Stimulated activated CD8-positive, alpha-beta memory T cell treated with anti-CD3 and anti-CD28 coated beads, Interleukin-7, amount 100 ng/mL, for 24 hours (primary cell): Measurements from ENCODE around the gene LACRT.

Experiments
- DNase-seq: peaks from one replicate; pipeline ENCODE4 v3.0.0-alpha.2; 2020; ENCODE audit warnings: low read depth

Gene LACRT

DNA sequence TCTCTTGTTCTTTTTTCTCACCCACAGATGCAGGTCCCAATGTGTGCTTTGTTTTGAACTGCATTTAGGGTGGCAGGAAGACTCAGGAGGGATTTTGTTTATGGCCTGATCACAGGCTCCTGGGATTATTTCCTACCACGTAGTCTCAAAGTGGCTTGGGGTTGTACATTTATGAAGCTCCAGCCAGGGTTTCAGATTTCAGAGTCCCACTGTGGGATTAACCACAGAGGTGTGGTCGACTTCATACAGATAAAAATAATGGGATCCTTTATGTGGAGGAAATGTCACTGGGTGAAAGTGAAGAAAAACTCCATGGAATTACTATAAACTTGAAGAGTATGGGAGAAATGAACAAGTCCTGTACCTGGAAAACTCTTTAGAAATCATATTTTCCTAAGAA is 32.0 kb downstream of the LACRT start:
- no peak for DNase-seq

DNA sequence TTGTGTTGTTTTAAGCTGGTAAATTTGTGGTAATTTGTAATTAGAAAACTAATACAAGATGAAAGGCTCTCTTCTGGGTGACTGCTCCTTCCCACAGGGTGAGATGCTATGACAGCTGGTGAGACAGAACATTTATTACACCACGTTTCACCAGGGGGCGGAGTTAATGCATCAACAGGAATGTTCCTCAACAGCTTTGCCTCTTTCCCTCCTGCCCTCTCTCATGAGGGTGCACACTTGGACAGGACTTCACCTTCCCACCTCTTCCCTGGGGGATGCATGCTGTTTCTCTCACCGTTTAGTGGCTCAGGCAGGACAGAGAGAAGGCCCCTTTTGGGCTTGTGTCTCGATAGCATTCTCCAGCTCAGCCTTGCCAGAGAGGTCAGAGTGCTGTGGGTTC is 32.9 kb downstream of the LACRT start:
- DNase-seq: no peak

- no peak for DNase-seq
Observed at GRCh38 chr12:54598970-54599369, 35.7 kb downstream of the LACRT start.

DNA sequence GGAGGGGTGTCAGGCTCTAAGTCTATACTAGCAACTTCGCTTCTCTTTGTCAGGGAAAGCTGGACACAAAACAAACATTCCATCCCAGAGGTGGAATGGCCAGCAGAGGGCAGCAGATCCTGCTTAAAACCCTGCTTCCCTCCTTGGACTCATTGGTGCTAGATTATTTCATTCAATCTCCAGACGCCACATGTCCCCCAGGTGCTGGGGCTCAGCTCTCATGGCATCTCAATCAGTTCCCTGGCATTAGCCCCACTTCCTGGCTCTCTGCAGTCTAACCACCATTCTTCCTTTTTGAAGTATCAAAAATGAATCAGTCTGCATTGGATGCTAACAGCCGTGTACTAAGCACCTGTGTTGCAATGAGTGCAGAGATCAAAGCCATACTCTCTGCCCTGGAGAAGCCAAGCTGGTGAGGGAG is 38.2 kb downstream of the LACRT start:
- peak; percentile 25 for DNase-seq

DNA sequence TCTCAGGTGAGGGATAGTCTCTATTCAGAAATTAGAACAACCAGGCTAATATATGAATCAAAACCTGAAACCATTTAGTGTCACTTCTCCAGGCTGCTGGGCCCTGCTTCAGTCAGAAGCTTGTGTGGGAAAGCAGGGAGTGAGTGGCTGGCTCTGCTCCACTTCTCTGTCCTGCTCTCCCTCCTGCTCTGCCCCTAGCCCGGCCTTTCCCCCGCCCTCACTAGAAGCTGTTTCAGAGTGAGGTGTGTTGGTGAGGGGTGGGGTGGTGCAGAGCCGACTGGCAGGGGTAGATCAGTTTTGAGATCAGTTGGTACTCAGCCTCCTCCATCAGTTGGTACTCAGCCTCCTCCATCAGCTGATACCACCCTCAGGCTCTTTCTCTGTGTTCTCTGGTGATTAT is 39.2 kb downstream of the LACRT start:
- no peak for DNase-seq

- DNase-seq: no peak
Observed at GRCh38 chr12:54593725-54594124, 41.0 kb downstream of the LACRT start.

GRCh38 chr12:54593135-54593534 is 41.6 kb downstream of the LACRT start:
- DNase-seq: no peak

DNA sequence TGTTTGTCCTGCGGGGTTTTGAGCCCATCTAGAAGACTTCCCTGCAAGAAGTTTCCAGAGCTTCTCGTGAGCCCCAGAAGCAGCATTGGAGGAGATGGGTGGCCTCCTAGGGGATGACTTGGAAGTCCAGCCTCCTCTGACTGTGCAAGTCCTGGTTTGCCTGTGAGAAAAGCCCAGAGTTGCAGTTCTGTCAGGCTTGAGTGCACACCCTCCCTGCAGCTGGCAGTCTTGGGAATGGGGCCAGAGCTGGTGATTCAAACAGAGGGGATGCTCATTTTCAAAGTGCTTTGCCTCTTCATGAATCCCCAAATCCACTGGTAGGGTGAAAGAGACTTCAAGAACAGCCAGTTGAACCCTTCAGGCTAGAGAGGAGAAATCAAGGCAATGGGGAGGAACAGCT is 42.4 kb downstream of the LACRT start:
- no peak for DNase-seq

GRCh38 chr12:54590978-54591591 is 43.6 kb downstream of the LACRT start:
- no peak for DNase-seq

- DNase-seq: no peak
Observed at GRCh38 chr12:54589964-54590363, 44.7 kb downstream of the LACRT start.

- no peak for DNase-seq
Observed at GRCh38 chr12:54588890-54589267, 45.8 kb downstream of the LACRT start.

GRCh38 chr12:54588110-54588889 is 46.4 kb downstream of the LACRT start, which contains the start of gene PPP1R1A:
Gene PPP1R1A (minus strand): TSS chr12:54588659. CDS start chr12:54588488, 171 bp downstream.
- DNase-seq: no peak

GRCh38 chr12:54587315-54587873 is 47.3 kb downstream of the LACRT start:
- DNase-seq: no peak

GRCh38 chr12:54586620-54587019 is 48.1 kb downstream of the LACRT start:
- no peak for DNase-seq

DNA sequence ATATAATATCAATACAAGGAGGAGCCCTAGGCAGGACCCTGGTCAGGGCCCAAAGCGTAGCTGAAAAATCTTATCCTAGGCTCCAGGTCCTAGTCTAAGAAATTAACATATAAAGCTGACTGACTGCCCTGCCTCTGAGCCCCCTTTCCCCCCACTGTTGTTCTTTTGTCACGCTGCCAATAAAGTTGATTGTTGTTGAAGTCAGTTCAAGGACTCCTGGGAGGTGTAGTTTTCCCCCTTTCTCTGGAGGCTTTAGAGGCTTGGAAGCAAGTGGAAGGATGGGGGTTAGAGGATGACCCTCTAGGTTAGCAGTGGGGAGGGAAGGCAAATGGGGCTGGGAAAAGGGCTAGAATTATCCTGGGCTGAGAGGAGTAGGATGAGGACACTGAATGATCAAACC is 49.5 kb downstream of the LACRT start:
- DNase-seq: no peak

GRCh38 chr12:54584128-54584527 is 50.6 kb downstream of the LACRT start:
- no peak for DNase-seq

DNA sequence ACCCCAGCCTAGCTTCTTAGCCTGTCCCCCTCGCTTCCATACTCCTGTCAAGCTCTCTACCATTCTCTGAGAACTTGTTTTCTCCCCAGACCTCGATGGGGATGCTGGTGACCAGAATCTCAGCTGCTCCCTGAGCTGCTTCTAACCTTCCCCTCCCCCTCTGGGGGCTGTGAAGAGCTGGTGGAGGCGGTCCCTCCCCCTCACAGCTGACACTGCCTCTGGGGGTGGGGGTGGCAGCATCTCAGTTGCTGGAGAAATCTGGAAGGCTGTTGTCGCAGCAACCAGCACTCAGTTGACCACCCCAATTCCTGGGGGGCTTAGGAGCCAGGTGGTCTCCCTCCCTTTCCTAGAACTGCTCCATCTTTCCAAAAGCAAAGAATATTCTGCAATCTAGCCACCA is 51.0 kb downstream of the LACRT start:
- no peak for DNase-seq

- DNase-seq: no peak
Observed at GRCh38 chr12:54581412-54581811, 53.3 kb downstream of the LACRT start.
